ENCODE data around the gene PIK3C2G.

Gene PIK3C2G

DNA sequence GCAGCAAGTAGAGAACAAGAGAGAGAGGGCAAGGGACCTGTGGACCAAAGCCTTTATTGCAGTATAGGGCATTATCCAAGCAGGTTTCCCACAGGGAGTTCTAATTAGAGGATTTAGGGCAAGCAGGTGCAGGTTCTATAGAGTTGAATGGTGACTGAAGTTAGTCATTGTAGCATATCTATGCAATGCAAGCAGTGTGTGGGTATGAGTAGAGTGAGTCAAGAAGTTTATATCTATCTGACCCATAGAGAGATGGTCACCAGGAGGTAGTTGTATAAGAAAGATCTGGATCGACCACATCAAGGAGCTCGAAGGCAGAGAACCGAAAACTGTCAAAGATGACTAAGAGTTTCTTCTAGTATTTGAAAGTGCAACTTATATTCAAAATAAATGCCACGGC, 309.2 kb downstream of the PIK3C2G start:
- no peak for DNase-seq (ENCODE audit: low read depth)
- no peak overlapping the region for H3K4me3 ChIP-seq (ENCODE audit: low read depth, low read length)
- no peak for TF ChIP-seq CTCF (IDR thresholded peaks at IDR 0.05; ENCODE audit: control insufficient read depth, extremely low read depth, insufficient read depth)

DNA sequence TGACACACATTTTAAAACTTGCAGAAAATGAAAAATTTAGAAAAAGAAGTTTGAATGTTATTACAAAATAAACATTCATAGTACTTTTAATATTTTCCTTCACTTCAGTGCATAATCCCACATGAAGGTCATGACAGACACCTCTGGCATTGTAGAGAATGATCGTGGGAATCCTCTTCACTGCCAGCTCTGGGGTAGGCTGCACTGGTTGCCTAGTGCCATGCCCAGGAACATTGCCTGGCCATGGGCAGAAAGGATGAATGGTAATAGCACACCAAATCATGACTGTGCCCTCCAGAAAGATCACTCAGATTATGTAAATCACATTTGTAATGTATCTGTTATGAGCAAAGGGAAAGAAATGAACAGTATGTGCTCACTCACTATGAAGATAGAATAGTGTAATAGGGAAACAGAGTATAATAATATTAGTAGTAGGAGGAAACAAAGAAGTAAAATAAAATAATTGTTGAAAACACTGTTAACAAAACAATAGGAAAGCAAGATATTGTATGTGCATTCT, 314.8 kb downstream of the PIK3C2G start:
- TF ChIP-seq CTCF (IDR thresholded peaks at IDR 0.05; ENCODE audit: control insufficient read depth, extremely low read depth, insufficient read depth) = no peak
- H3K4me3 ChIP-seq (ENCODE audit: low read depth, low read length) = no peak overlapping the region
- no peak for DNase-seq (ENCODE audit: low read depth)

DNA sequence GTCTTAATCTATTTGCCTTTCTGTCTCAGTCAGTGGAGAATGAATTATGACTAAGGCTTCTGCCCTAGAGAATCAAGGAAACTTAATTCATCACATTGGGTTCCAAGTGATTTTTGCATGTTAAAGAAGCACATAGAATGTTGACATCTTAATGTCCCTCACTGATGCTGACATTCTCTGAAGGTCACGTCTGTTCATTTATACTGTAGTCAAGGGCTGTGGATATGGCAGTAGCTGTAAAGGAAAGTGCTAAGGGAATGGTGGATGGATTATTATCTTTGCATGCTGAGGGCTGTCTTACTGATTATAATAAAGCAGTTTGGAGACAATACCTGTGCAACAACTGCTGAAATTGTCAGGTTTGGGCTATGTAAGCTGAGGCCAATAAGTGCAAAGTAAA, 315.3 kb downstream of the PIK3C2G start:
- DNase-seq (ENCODE audit: low read depth) = no peak

GRCh38 chr12:18578191-18578590, 316.9 kb downstream of the PIK3C2G start:
- DNase-seq (ENCODE audit: low read depth) = no peak
- H3K4me3 ChIP-seq (ENCODE audit: low read depth, low read length) = no peak overlapping the region
- no peak for TF ChIP-seq CTCF (IDR thresholded peaks at IDR 0.05; ENCODE audit: control insufficient read depth, extremely low read depth, insufficient read depth)

More for the DNA sequence above, 315.3 kb downstream of the PIK3C2G start:
- no peak for TF ChIP-seq CTCF (IDR thresholded peaks at IDR 0.05; ENCODE audit: control insufficient read depth, extremely low read depth, insufficient read depth)
- H3K4me3 ChIP-seq (ENCODE audit: low read depth, low read length) = no peak overlapping the region

DNA sequence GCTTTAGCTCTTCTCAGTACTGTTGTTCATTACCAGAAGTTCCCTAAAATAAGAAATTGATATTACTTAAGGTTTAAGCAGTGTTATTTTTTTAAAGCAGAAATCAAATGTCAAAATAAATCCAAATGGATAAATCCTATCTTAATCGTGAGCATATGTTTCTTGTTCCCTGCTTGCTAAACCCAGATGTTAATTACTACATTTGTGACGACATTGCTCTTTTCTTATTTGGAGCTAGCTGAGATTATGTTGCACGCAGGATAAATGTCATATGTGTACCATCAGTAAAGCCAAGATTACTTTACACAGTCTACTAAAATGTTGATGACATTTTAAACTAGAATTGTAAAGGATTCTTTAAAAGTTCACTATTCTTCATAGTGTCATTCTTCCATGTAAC, 319.0 kb downstream of the PIK3C2G start:
- H3K4me3 ChIP-seq (ENCODE audit: low read depth, low read length) = no peak overlapping the region
- TF ChIP-seq CTCF (IDR thresholded peaks at IDR 0.05; ENCODE audit: control insufficient read depth, extremely low read depth, insufficient read depth) = no peak
- DNase-seq (ENCODE audit: low read depth) = no peak

DNA sequence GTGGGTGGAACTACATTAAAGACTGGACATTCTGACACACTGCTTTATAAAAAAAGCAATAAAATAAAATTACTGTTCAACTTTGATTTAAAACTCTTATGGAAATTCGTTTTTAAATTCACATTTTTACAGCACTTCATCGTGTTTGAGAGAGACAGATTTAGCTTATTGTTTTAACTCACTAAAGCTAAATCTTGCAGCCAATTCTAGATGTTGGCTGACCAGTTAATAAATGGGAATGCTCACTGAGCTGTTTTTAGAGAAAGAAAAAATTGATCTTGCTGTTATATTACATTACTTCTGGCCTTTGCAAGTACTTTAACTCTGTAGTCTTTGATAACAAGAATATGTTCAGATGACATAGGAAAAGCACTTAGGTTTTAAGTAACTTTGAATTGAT, 319.4 kb downstream of the PIK3C2G start:
- no peak overlapping the region for H3K4me3 ChIP-seq (ENCODE audit: low read depth, low read length)
- TF ChIP-seq CTCF (IDR thresholded peaks at IDR 0.05; ENCODE audit: control insufficient read depth, extremely low read depth, insufficient read depth) = no peak
- DNase-seq (ENCODE audit: low read depth) = no peak

- no peak for DNase-seq (ENCODE audit: low read depth)
- no peak overlapping the region for H3K4me3 ChIP-seq (ENCODE audit: low read depth, low read length)
- TF ChIP-seq CTCF (IDR thresholded peaks at IDR 0.05; ENCODE audit: control insufficient read depth, extremely low read depth, insufficient read depth) = no peak
Observed at GRCh38 chr12:18581232-18581962, 320.1 kb downstream of the PIK3C2G start.

Measured in LNCaP clone FGC (cell line).